Activated naive CD8-positive, alpha-beta T cell treated with anti-CD3 and anti-CD28 coated beads, Interleukin-2, amount 10 ng/mL, durations not matched to agents 7 days and 5 days (primary cell): ENCODE data around the gene ITGBL1. TPM values are rescaled to one million over a fixed set of nuclear protein-coding genes. Genes with fewer than 3 reads are reported as not detected.

Source experiments
- ATAC-seq: fragments of 150-1000 bp; cut with Tn5 transposase; one replicate; pipeline ENCODE4 v1.10.0; 2021; ENCODE audit warnings: low read depth, moderate library complexity
- POLR2A ChIA-PET: fragments of 350-600 bp; sonication (Branson Sonifier 250); formaldehyde crosslinking; loops from one replicate; lab custom pipeline; 2021; ENCODE audit warnings: antibody characterized with exemption; lab: Charles Lee
- DNase-seq: peaks from one replicate; pipeline ENCODE4 v3.0.0; 2021
- H3K27ac Mint-ChIP-seq: one replicate; pipeline ENCODE4 v1.8.0; 2022; ENCODE audit warnings: mild to moderate bottlenecking, mixed read lengths
- H3K27me3 Mint-ChIP-seq: one replicate; pipeline ENCODE4 v1.8.0; 2022; ENCODE audit warnings: mild to moderate bottlenecking, moderate library complexity, mixed read lengths
- H3K36me3 Mint-ChIP-seq: one replicate; pipeline ENCODE4 v1.8.0; 2021; ENCODE audit warnings: mild to moderate bottlenecking, mixed read lengths
- H3K4me1 Mint-ChIP-seq: one replicate; pipeline ENCODE4 v1.8.0; 2021; ENCODE audit warnings: mixed read lengths
- H3K4me3 Mint-ChIP-seq: one replicate; pipeline ENCODE4 v1.8.0; 2022; ENCODE audit warnings: mild to moderate bottlenecking, moderate library complexity, mixed read lengths
- H3K9me3 Mint-ChIP-seq: one replicate; pipeline ENCODE4 v1.8.0; 2021; ENCODE audit warnings: mixed read lengths
- total RNA-seq, 2 experiments: library from RNA; stranded (reverse); gene quantifications; one replicate each; pipeline ENCODE4 v1.2.3, GENCODE V29; 2021

ITGBL1 gene
- total RNA-seq, 2 experiments from 2014 or later = not detected

- no peak for DNase-seq
- H3K4me1 Mint-ChIP-seq = no peaks in the 10 kb centered on the region
- H3K36me3 Mint-ChIP-seq = no peaks in the 10 kb centered on the region
- no peak for ATAC-seq
- no peaks in the 10 kb centered on the region for H3K9me3 Mint-ChIP-seq
- POLR2A ChIA-PET = no interaction called here
- H3K27me3 Mint-ChIP-seq = no peaks in the 10 kb centered on the region
- H3K27ac Mint-ChIP-seq = no peak overlapping the region
- no peak overlapping the region for H3K4me3 Mint-ChIP-seq
These were observed 14.9 kb downstream of the ITGBL1 start for GRCh38 chr13:101467415-101467814.

- Mint-ChIP-seq H3K27ac (no peak overlapping the region), H3K9me3 (no peaks in the 10 kb centered on the region), H3K4me3 (no peak overlapping the region), H3K27me3 (peaks cover 2% of the 10 kb centered on the region), H3K36me3 (no peaks in the 10 kb centered on the region), H3K4me1 (no peaks in the 10 kb centered on the region)
- no peak for DNase-seq
- POLR2A ChIA-PET = no interaction called here
- ATAC-seq = no peak
These were observed 21.0 kb downstream of the ITGBL1 start for GRCh38 chr13:101473458-101473857.

- peaks cover 2% of the 10 kb centered on the region for H3K27me3 Mint-ChIP-seq
- POLR2A ChIA-PET = no interaction called here
- no peaks in the 10 kb centered on the region for H3K4me1 Mint-ChIP-seq
- no peak overlapping the region for H3K4me3 Mint-ChIP-seq
- H3K36me3 Mint-ChIP-seq = no peaks in the 10 kb centered on the region
- no peak overlapping the region for H3K27ac Mint-ChIP-seq
- no peak for DNase-seq
- H3K9me3 Mint-ChIP-seq = no peaks in the 10 kb centered on the region
- ATAC-seq = no peak
These were observed 22.0 kb downstream of the ITGBL1 start for GRCh38 chr13:101474419-101474957.

GRCh38 chr13:101475536-101475935 lies 23.1 kb downstream of the ITGBL1 start:
- Mint-ChIP-seq H3K9me3 (no peaks in the 10 kb centered on the region), H3K36me3 (no peaks in the 10 kb centered on the region), H3K27ac (no peak overlapping the region), H3K4me1 (no peaks in the 10 kb centered on the region), H3K27me3 (peaks cover 2% of the 10 kb centered on the region), H3K4me3 (no peak overlapping the region)
- DNase-seq (no peak), ATAC-seq (no peak)
- POLR2A ChIA-PET = no interaction called here

- Mint-ChIP-seq H3K27ac (no peak overlapping the region), H3K4me3 (no peak overlapping the region), H3K27me3 (peaks cover 5% of the 10 kb centered on the region), H3K36me3 (no peaks in the 10 kb centered on the region), H3K9me3 (no peaks in the 10 kb centered on the region), H3K4me1 (no peaks in the 10 kb centered on the region)
- POLR2A ChIA-PET = no interaction called here
- ATAC-seq (no peak), DNase-seq (no peak)
These were observed 28.9 kb downstream of the ITGBL1 start for GRCh38 chr13:101481421-101481820.

GRCh38 chr13:101486708-101487437 lies 34.4 kb downstream of the ITGBL1 start:
- ATAC-seq = no peak
- Mint-ChIP-seq H3K9me3 (no peaks in the 10 kb centered on the region), H3K36me3 (no peaks in the 10 kb centered on the region), H3K27ac (no peak overlapping the region), H3K4me3 (no peak overlapping the region), H3K4me1 (no peaks in the 10 kb centered on the region), H3K27me3 (peaks cover 6% of the 10 kb centered on the region)
- POLR2A ChIA-PET = no interaction called here
- no peak for DNase-seq

GRCh38 chr13:101487438-101487830 lies 35.0 kb downstream of the ITGBL1 start:
- Mint-ChIP-seq H3K27ac (no peak overlapping the region), H3K4me1 (no peaks in the 10 kb centered on the region), H3K9me3 (no peaks in the 10 kb centered on the region), H3K36me3 (no peaks in the 10 kb centered on the region), H3K4me3 (no peak overlapping the region), H3K27me3 (peaks cover 6% of the 10 kb centered on the region)
- POLR2A ChIA-PET = no interaction called here
- no peak for DNase-seq
- ATAC-seq = no peak

- POLR2A ChIA-PET = no interaction called here
These were observed 36.3 kb downstream of the ITGBL1 start for GRCh38 chr13:101488734-101489133.

GRCh38 chr13:101489643-101490405 lies 37.3 kb downstream of the ITGBL1 start:
- Mint-ChIP-seq H3K4me3 (no peak overlapping the region), H3K9me3 (no peaks in the 10 kb centered on the region), H3K27me3 (peaks cover 6% of the 10 kb centered on the region), H3K4me1 (no peaks in the 10 kb centered on the region), H3K36me3 (no peaks in the 10 kb centered on the region), H3K27ac (no peak overlapping the region)
- POLR2A ChIA-PET = no interaction called here
- ATAC-seq (no peak), DNase-seq (no peak)

More at GRCh38 chr13:101488734-101489133, 36.3 kb downstream of the ITGBL1 start:
- Mint-ChIP-seq H3K4me1 (no peaks in the 10 kb centered on the region), H3K36me3 (no peaks in the 10 kb centered on the region), H3K4me3 (no peak overlapping the region), H3K27me3 (peaks cover 6% of the 10 kb centered on the region), H3K9me3 (no peaks in the 10 kb centered on the region), H3K27ac (no peak overlapping the region)
- ATAC-seq = no peak
- DNase-seq = no peak

- DNase-seq = no peak
- H3K4me3 Mint-ChIP-seq = no peak overlapping the region
- no peaks in the 10 kb centered on the region for H3K36me3 Mint-ChIP-seq
- POLR2A ChIA-PET = no interaction called here
- H3K27me3 Mint-ChIP-seq = peaks cover 6% of the 10 kb centered on the region
- no peak for ATAC-seq
- no peaks in the 10 kb centered on the region for H3K9me3 Mint-ChIP-seq
- no peak overlapping the region for H3K27ac Mint-ChIP-seq
- H3K4me1 Mint-ChIP-seq = no peaks in the 10 kb centered on the region
These were observed 38.0 kb downstream of the ITGBL1 start for GRCh38 chr13:101490406-101491015.

- ATAC-seq = no peak
- H3K36me3 Mint-ChIP-seq = no peaks in the 10 kb centered on the region
These were observed 39.9 kb downstream of the ITGBL1 start for GRCh38 chr13:101492251-101492910.

GRCh38 chr13:101493541-101493940 lies 41.1 kb downstream of the ITGBL1 start:
- H3K36me3 Mint-ChIP-seq = no peaks in the 10 kb centered on the region
- no peak overlapping the region for H3K27ac Mint-ChIP-seq
- POLR2A ChIA-PET = no interaction called here
- no peak for ATAC-seq
- no peak overlapping the region for H3K4me3 Mint-ChIP-seq
- H3K27me3 Mint-ChIP-seq = peaks cover 2% of the 10 kb centered on the region
- H3K9me3 Mint-ChIP-seq = no peaks in the 10 kb centered on the region
- DNase-seq = no peak
- no peaks in the 10 kb centered on the region for H3K4me1 Mint-ChIP-seq

More at GRCh38 chr13:101492251-101492910, 39.9 kb downstream of the ITGBL1 start:
- Mint-ChIP-seq H3K27ac (no peak overlapping the region), H3K9me3 (no peaks in the 10 kb centered on the region), H3K4me3 (no peak overlapping the region), H3K27me3 (peaks cover 2% of the 10 kb centered on the region), H3K4me1 (no peaks in the 10 kb centered on the region)
- POLR2A ChIA-PET = no interaction called here
- DNase-seq = no peak

- POLR2A ChIA-PET = no interaction called here
- Mint-ChIP-seq H3K9me3 (no peaks in the 10 kb centered on the region), H3K4me1 (no peaks in the 10 kb centered on the region), H3K27me3 (peaks cover 17% of the 10 kb centered on the region), H3K36me3 (no peaks in the 10 kb centered on the region), H3K4me3 (no peak overlapping the region), H3K27ac (no peak overlapping the region)
- DNase-seq = no peak
- ATAC-seq = no peak
These were observed 46.9 kb downstream of the ITGBL1 start for GRCh38 chr13:101499406-101499805.
